SW480 (cell line): Measurements from ENCODE around the gene MTHFD1L.
A peak's percentile ranks its signal among the peaks of the same experiment; 100 is the strongest.

Source experiments
- DNase-seq: peaks from one replicate; pipeline ENCODE4 v3.0.0-alpha.2; 2016; ENCODE audit warnings: low spot score

MTHFD1L gene

DNA sequence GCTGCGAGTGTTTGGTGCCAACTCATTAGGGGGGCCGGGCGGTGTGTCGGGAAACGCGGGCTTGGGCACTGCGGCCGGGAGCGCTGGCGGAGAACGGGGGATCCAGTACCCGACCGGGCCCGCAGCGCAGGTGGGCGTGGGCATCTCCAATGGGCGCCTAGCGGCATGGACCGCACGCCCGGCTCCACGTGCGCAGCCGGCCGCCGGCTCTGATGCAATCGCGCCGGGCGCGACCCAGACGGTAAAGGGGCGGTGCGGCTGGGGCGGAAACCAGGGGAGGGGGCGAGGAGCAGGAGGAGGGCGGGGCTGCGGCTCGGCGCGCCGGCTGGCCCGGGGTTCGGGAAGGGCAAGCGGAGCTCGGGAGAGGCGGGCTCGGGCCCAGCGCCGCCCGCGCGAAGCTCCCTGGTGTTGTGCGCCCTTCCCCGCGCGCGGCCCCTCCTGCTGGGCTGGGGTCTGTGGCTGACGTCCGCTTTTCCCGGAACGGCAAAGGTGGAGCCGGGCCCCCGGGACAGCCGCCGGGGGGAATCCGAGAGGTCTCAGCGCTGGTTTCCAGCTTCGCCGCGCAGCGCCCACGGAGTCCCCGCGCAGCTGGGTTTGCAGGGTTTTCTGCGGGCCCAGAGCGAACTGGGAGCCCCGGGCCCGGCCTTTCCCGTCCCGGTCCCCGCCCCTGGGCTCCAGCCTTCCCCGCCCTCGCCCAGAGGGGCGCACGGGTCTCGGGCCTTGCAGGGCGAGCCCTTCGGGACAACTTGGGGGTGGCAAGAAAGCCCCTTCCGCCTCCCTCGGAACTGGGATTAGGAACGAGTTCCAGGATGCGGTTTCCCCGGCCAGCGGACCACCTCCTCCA is 867 bp downstream of the MTHFD1L start:
- DNase-seq: peak; percentile 68

GRCh38 chr6:150866991-150867501 is 1.5 kb downstream of the MTHFD1L start:
- DNase-seq: peak; percentile 14

DNA sequence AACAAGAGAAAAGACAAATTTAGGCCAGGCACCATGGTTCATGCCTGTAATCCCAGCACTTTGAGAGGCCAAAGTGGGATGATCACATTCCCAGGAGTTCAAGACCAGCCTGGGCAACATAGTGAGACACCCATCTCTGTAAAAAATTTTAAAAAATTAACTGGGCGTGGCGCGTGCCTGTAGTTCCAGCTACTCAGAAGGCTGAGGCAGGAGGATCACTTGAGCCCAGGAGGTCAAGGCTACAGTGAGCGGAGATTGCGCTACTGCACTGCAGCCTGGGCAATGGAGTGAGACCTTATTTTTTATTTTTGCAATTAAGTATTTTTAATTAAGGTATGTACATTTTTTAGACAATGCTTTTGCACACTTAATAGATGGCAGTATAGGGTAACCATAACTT is 3.3 kb downstream of the MTHFD1L start:
- no peak for DNase-seq

- no peak for DNase-seq
Observed at GRCh38 chr6:150874179-150874578, 8.7 kb downstream of the MTHFD1L start.

DNA sequence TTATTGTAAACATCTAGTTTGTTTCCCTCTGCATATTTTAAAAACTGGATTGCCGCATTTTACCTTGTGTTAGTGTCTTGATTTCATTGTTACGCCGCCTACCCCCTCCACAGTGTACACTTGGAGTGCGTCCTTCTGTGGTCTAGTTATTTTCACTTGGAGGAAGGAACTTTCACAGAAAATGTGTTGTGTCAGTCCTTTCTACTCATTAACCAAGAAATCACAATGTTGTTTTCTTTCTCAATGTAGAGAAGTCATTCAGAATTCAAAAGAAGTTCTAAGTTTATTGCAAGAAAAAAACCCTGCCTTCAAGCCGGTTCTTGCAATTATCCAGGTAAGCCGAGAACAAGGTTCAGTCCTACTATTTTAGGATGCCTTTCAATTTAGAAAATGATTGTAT is 10.3 kb downstream of the MTHFD1L start:
- no peak for DNase-seq

DNA sequence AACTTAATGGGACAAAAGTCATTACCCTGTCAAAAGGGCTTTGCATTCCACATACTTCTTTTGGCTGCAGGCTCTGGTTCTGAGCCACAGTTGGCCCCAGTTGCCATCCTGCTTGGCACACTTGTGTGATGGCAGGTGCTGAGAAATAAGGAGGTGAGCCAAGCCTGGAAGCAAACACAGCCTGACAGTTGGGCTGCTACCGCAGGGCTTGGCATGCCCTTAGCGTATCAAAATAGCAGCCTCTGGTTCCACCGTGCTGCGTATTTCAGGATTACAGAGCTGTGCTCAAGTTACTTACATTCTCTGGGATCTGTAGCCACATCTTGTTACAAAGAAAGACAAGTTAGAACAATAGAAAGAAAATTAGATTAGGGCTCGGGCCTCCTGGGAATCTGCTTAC is 11.1 kb downstream of the MTHFD1L start:
- no peak for DNase-seq

GRCh38 chr6:150877928-150878327 is 12.4 kb downstream of the MTHFD1L start:
- DNase-seq: peak; percentile 18

- no peak for DNase-seq
Observed at GRCh38 chr6:150878347-150879213, 13.1 kb downstream of the MTHFD1L start.

- no peak for DNase-seq
Observed at GRCh38 chr6:150880336-150880735, 14.8 kb downstream of the MTHFD1L start.

- DNase-seq: peak; percentile 39
Observed at GRCh38 chr6:150881911-150882481, 16.5 kb downstream of the MTHFD1L start.

DNA sequence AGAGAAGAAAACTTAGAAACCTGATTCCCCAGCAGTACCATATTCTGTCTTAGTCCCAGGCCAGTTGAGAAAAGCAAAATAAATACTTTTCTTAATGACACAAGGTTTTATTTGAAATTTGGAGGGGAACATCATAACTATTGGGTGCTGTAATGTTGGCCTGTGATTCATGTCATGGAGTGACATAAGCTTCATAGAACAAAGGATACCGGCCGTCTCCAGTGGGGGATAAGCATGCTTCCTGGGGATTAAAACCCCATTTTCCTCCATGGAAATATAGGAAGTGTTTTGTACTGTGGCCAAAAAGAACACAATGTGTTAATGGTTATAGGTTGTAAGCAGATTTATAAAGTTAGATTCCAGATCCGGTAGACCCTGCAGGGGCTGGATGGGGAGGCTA is 18.0 kb downstream of the MTHFD1L start:
- no peak for DNase-seq

DNA sequence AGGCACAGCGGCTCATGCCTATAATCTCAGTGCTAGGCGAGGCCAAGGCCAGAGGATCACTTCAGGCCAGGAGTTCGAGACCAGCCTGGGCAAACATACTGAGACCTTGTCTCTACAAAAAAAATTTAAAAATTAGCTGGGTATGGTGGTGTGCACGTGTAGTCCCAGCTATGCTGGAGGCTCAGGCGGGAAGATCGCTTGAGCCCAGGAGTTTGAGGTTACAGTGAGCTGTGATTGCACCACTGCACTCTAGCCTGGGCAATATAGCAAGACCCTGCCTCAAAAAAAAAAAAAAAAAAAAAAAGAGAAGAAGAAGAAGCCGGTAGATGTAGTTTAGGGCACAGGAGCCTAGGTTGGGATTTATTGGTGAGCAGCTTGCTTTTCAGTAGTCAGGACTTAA is 20.7 kb downstream of the MTHFD1L start:
- DNase-seq: no peak

DNA sequence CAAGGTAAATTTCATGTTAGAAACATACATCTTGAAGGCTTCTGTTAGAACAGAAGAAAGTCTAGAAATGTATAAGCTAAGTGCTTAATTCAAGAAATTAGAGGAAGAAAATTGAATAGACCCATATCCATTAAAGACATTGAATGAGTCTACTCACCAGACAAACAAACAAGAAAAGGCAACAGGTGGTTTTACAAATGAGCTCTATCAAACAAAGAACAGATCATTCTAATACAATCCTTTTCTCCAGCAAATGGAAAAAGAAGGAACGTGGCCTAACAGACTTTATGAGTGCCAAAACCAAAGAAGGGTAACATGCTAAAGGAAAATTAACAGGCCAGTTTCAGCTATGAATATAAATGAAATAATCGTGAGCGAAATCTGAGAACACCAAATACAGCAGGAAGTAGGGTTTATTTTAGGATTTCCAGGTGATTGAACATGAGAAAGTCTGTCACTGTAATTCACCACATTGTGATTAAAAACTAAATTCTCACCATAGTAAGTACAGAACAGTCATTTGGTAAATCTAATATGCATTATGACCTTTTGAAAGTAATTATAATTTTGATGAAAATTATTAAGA is 22.6 kb downstream of the MTHFD1L start:
- no peak for DNase-seq

GRCh38 chr6:150890346-150890745 is 24.8 kb downstream of the MTHFD1L start:
- no peak for DNase-seq

- peak; percentile 51 for DNase-seq
Observed at GRCh38 chr6:150891888-150892485, 26.5 kb downstream of the MTHFD1L start.

DNA sequence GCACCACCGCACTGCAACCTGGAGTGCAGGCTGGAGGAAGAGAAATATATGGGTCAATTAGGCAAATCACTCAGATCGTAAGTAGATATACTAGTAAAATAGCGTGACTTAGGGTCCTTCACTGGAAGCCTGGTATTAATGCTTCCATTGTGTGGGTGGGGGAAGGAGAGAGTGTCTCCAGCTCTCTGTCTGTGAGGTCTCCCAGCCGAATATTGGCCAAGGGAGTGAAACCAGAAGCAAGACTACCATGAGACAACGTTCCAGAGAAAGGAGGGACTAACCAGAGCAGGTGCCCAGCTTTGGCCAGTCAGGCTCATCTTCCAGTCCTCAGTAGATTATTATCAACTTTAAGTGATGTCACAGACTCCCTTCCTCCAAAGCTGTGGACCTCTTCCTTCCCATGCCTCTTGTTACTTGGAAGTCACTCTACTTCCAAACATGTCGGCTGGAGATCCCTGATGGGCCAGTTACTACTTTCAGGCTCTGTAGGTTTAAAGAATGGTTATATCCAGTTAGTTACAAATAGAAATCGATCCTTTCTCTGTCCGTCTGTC is 28.8 kb downstream of the MTHFD1L start:
- DNase-seq: no peak

- DNase-seq: peak; percentile 69
Observed at GRCh38 chr6:150894935-150895552, 29.5 kb downstream of the MTHFD1L start.

DNA sequence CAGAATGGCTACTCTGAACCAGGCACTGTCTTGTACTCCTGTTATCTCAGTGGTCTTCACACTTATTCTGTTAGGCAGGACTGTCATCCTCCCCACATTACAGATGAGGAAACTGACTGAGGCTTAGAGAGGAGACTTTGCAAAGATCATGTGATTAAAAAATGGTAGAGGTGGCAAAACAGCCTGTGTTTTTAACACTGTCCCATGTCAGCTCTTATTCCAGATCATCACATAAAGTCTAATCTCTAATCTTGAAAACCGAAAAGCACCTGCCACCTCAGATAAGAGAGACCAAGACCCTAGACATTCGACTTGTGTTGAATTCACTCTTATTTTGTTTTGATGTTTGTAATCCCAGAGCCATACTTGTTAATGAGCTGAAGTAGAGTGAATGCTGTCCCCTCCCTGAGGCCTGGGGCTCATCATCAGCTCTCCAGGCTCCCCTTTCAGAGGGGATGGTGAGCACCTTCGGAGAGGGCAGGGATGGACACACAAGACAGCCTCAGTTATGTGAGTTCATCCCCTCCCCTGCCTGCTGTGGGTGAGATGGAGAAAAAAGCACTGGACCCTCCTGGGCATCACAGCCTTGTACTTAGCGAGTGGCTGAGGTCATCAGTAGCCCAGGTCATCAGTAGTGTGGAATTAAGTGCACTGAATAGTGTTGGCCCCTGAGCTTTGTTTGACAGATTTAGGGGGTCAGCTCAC is 30.6 kb downstream of the MTHFD1L start:
- no peak for DNase-seq

DNA sequence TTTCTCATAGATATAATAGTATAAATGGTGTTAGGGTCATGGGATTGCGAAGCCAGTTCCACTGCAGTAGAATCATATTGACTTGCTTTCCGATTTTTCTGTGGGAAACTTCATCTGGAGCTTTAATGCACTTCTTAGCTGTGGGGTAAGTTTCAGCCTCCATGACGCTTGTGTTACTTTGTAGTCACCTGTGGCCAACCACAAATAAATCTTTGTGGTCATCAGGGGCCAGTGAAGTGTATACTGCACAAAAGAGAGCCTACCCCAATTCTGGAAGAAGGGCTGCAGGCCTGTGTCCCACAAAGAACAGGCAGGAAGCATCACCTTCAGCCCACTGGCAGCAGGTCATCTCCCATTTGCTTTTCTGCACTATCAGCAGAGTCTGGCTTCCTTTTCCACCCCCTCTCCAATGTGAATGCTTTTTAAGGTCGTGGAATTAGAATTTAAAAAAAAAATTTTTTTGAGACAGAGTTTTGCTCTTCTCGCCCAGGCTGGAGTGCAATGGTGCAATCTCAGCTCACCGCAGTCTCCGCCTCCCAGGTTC is 32.0 kb downstream of the MTHFD1L start:
- peak; percentile 26 for DNase-seq
